ENCODE results near the gene OTOL1. TPM values are rescaled to one million over a fixed set of nuclear protein-coding genes. Genes with fewer than 3 reads are reported as not detected.

OTOL1 gene
- total and polyA plus RNA-seq, 4 donors: 1.0 TPM; not detected in 3

GRCh38 chr3:161510510-161511260, 14.1 kb downstream of the OTOL1 start:
- no peaks in the 10 kb centered on the region for H3K9me3 ChIP-seq (ENCODE audit: control insufficient read depth, insufficient read depth, low read length)
- no peak overlapping the region for H3K27ac ChIP-seq (ENCODE audit: low read depth, low read length)
- 65% methylated on average over 3 of the region's 6 CpGs for WGBS (ENCODE audit: insufficient coverage)
- DNase-seq (ENCODE audit: low read depth in 4 of 6, low spot score in 6 of 6): no peak
- no peaks in the 10 kb centered on the region for H3K4me1 ChIP-seq (ENCODE audit: control insufficient read depth, insufficient read depth, low read length)
- H3K27me3 ChIP-seq (ENCODE audit: control insufficient read depth, insufficient read depth, low read length): no peaks in the 10 kb centered on the region
- H3K4me3 ChIP-seq (ENCODE audit: low read depth, low read length): no peak overlapping the region
- no peaks in the 10 kb centered on the region for H3K36me3 ChIP-seq (ENCODE audit: control insufficient read depth, insufficient read depth, low read length)

DNA sequence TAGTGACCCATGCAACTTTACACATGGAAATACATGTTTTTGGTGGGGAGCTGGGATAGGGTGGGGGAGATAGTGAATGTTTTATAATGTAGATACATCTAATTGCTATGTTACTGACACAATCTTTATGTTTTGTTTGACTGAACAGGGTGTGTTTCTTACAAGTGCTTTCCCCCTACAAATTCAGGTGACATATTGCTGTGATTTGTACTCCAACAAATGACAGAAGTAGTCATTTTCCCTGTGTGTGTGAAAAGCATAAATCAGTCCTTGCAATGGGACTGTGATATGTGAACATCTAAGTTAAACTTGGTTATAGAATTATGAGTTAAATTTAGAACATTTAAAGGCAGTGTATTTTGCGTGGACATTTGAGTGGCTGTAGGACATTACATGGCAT, 27.3 kb downstream of the OTOL1 start:
- no peaks in the 10 kb centered on the region for H3K9me3 ChIP-seq (ENCODE audit: control insufficient read depth, insufficient read depth, low read length)
- WGBS (ENCODE audit: insufficient coverage): no CpG with 5 or more reads among the region's 1 CpG
- H3K36me3 ChIP-seq (ENCODE audit: control insufficient read depth, insufficient read depth, low read length): no peaks in the 10 kb centered on the region
- no peaks in the 10 kb centered on the region for H3K27me3 ChIP-seq (ENCODE audit: control insufficient read depth, insufficient read depth, low read length)
- H3K4me1 ChIP-seq (ENCODE audit: control insufficient read depth, insufficient read depth, low read length): no peaks in the 10 kb centered on the region
- DNase-seq (ENCODE audit: low read depth in 4 of 6, low spot score in 6 of 6): no peak
- H3K27ac ChIP-seq (ENCODE audit: low read depth, low read length): no peak overlapping the region
- H3K4me3 ChIP-seq (ENCODE audit: low read depth, low read length): no peak overlapping the region

- WGBS (ENCODE audit: insufficient coverage): 100% methylated on average over 1 of the region's 1 CpG
- DNase-seq (ENCODE audit: low read depth in 4 of 6, low spot score in 6 of 6): no peak
Observed at GRCh38 chr3:161531930-161532329, 35.3 kb downstream of the OTOL1 start.

DNA sequence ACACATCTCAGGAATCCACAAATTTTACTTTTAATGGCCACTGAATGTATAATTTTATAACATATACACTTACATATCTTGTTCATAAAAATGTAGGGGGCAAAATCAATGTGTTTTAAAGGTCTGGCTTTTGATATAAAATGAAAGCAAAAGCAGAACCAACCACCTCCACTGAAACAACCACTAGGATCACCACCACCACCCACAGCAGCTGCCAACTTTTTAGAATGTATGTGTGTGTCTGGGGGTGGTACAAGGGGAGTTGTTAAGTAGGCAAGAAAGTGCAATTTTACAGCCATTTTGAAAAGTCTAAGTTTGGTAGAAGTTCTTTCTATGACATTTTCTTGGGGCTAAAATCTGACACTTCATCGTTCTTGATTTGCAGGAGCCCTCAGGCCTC, 44.0 kb downstream of the OTOL1 start:
- no peak for DNase-seq (ENCODE audit: low read depth in 4 of 6, low spot score in 6 of 6)
- Histone ChIP-seq H3K36me3 (ENCODE audit: control insufficient read depth, insufficient read depth, low read length) (no peaks in the 10 kb centered on the region), H3K4me1 (ENCODE audit: control insufficient read depth, insufficient read depth, low read length) (no peaks in the 10 kb centered on the region), H3K4me3 (ENCODE audit: low read depth, low read length) (no peak overlapping the region), H3K9me3 (ENCODE audit: control insufficient read depth, insufficient read depth, low read length) (no peaks in the 10 kb centered on the region), H3K27me3 (ENCODE audit: control insufficient read depth, insufficient read depth, low read length) (no peaks in the 10 kb centered on the region), H3K27ac (ENCODE audit: low read depth, low read length) (no peak overlapping the region)
- WGBS (ENCODE audit: insufficient coverage): no CpG with 5 or more reads among the region's 1 CpG

More at GRCh38 chr3:161531930-161532329, 35.3 kb downstream of the OTOL1 start:
- Histone ChIP-seq H3K4me1 (ENCODE audit: control insufficient read depth, insufficient read depth, low read length) (no peaks in the 10 kb centered on the region), H3K27ac (ENCODE audit: low read depth, low read length) (no peak overlapping the region), H3K36me3 (ENCODE audit: control insufficient read depth, insufficient read depth, low read length) (no peaks in the 10 kb centered on the region), H3K9me3 (ENCODE audit: control insufficient read depth, insufficient read depth, low read length) (no peaks in the 10 kb centered on the region), H3K4me3 (ENCODE audit: low read depth, low read length) (no peak overlapping the region), H3K27me3 (ENCODE audit: control insufficient read depth, insufficient read depth, low read length) (no peaks in the 10 kb centered on the region)

DNA sequence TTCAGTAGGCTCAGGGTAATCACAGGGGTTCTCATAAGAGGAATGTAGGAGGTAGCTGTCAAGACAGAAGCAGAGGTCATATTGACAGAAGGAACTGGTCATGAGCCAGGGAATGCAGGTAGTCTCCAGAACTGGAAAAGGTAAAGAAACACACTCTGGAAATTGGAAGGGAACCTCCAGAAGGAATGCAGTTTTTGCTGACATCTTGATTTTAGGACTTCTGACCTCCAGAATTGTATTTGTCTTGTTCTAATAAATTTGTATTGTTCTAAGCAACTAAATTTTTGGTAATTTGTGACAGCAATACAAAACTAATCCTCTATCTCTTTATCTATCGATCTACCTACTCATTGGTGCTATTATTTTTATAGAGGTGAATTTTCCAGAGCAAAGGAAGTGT, 49.2 kb downstream of the OTOL1 start:
- WGBS (ENCODE audit: insufficient coverage): no CpG with 5 or more reads among the region's 1 CpG
- Histone ChIP-seq H3K36me3 (ENCODE audit: control insufficient read depth, insufficient read depth, low read length) (no peaks in the 10 kb centered on the region), H3K27me3 (ENCODE audit: control insufficient read depth, insufficient read depth, low read length) (no peaks in the 10 kb centered on the region), H3K9me3 (ENCODE audit: control insufficient read depth, insufficient read depth, low read length) (no peaks in the 10 kb centered on the region), H3K27ac (ENCODE audit: low read depth, low read length) (no peak overlapping the region), H3K4me3 (ENCODE audit: low read depth, low read length) (no peak overlapping the region), H3K4me1 (ENCODE audit: control insufficient read depth, insufficient read depth, low read length) (no peaks in the 10 kb centered on the region)
- no peak for DNase-seq (ENCODE audit: low read depth in 4 of 6, low spot score in 6 of 6)

DNA sequence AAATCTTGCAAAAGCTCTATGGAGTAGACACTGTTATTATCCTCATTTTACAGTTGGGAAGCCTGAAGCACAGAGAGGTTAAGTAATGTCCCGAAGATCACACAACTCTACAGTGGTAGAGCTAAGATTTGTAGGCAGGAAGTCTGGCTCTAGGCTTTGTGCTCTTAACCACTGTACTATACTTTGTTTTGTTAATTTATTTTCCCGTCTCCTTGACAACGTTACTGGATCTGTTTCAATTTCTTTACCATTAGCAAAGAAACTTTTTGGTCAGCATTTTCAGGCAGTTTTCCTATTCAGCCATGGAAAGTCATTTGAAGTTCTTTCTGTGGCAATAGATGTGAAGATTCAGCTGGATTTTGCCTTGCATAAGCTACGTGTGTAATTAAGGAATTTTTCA, 51.7 kb downstream of the OTOL1 start:
- DNase-seq (ENCODE audit: low read depth in 4 of 6, low spot score in 6 of 6): peak in 2 of 6 donors; percentile 65 to 78
- Histone ChIP-seq H3K27ac (ENCODE audit: low read depth, low read length) (no peak overlapping the region), H3K4me1 (ENCODE audit: control insufficient read depth, insufficient read depth, low read length) (no peaks in the 10 kb centered on the region), H3K27me3 (ENCODE audit: control insufficient read depth, insufficient read depth, low read length) (no peaks in the 10 kb centered on the region), H3K4me3 (ENCODE audit: low read depth, low read length) (no peak overlapping the region), H3K36me3 (ENCODE audit: control insufficient read depth, insufficient read depth, low read length) (no peaks in the 10 kb centered on the region), H3K9me3 (ENCODE audit: control insufficient read depth, insufficient read depth, low read length) (no peaks in the 10 kb centered on the region)
- WGBS (ENCODE audit: insufficient coverage): no CpG with 5 or more reads among the region's 4 CpGs

DNA sequence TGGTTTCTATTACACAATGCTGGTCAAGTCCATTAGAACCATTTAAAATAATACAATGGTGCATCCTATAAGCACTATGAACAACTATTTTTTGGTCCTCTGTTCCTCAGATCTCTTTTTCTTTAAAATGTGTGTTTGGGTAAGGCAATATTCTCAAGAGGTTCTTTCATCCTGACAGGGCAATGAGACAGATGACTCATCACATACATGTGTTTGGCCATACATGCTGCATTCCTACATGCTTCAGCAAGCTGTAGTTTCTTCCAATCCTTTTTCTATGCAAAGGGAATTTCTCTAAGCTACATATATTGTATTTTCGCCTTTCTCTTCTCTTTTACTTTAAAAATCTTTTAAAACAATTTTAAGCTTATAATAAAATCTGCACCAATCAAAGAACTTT, 52.7 kb downstream of the OTOL1 start:
- no peaks in the 10 kb centered on the region for H3K36me3 ChIP-seq (ENCODE audit: control insufficient read depth, insufficient read depth, low read length)
- H3K27ac ChIP-seq (ENCODE audit: low read depth, low read length): no peak overlapping the region
- no peak overlapping the region for H3K4me3 ChIP-seq (ENCODE audit: low read depth, low read length)
- WGBS (ENCODE audit: insufficient coverage): no CpG with 5 or more reads among the region's 1 CpG
- no peaks in the 10 kb centered on the region for H3K9me3 ChIP-seq (ENCODE audit: control insufficient read depth, insufficient read depth, low read length)
- no peaks in the 10 kb centered on the region for H3K4me1 ChIP-seq (ENCODE audit: control insufficient read depth, insufficient read depth, low read length)
- DNase-seq (ENCODE audit: low read depth in 4 of 6, low spot score in 6 of 6): no peak
- no peaks in the 10 kb centered on the region for H3K27me3 ChIP-seq (ENCODE audit: control insufficient read depth, insufficient read depth, low read length)

DNA sequence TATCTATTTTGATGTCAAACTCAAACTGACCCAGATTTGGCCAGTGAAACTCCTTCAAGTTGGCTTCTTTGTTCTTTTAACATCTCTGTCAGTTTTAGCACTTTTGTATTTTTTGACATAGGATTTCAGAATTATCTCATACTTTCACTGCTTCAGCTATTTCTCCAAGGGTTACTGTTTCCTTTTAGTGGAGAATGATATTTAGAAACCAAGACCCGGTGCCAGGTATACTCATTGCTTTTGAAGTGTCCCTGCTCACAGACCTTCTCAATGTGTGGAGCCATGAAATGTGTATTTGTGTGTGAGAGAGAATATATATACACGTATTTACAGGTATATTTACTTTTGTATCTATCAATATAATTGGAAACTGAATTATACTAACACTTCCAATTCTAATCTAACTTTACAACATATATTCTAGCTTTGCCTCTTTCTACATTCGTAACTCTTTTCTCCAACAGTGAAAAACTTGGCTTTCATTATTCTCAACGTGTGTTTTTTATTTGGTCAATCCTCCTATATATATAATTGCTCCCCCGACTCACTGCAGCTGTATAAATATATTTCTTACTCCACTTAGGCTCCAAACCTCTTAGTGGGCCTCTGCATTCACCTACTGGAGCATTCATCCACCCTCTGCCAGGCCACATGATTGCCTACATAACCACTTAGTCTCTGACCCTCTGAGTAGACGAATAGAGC, 54.0 kb downstream of the OTOL1 start:
- DNase-seq (ENCODE audit: low read depth in 4 of 6, low spot score in 6 of 6): no peak
- no peak overlapping the region for H3K4me3 ChIP-seq (ENCODE audit: low read depth, low read length)
- 51% methylated on average over 3 of the region's 6 CpGs for WGBS (ENCODE audit: insufficient coverage)
- no peak overlapping the region for H3K27ac ChIP-seq (ENCODE audit: low read depth, low read length)
- no peaks in the 10 kb centered on the region for H3K9me3 ChIP-seq (ENCODE audit: control insufficient read depth, insufficient read depth, low read length)
- H3K4me1 ChIP-seq (ENCODE audit: control insufficient read depth, insufficient read depth, low read length): no peaks in the 10 kb centered on the region
- no peaks in the 10 kb centered on the region for H3K27me3 ChIP-seq (ENCODE audit: control insufficient read depth, insufficient read depth, low read length)
- no peaks in the 10 kb centered on the region for H3K36me3 ChIP-seq (ENCODE audit: control insufficient read depth, insufficient read depth, low read length)

GRCh38 chr3:161551697-161552096, 55.1 kb downstream of the OTOL1 start:
- H3K27ac ChIP-seq (ENCODE audit: low read depth, low read length): no peak overlapping the region
- no CpG with 5 or more reads among the region's 1 CpG for WGBS (ENCODE audit: insufficient coverage)
- H3K36me3 ChIP-seq (ENCODE audit: control insufficient read depth, insufficient read depth, low read length): no peaks in the 10 kb centered on the region
- no peaks in the 10 kb centered on the region for H3K9me3 ChIP-seq (ENCODE audit: control insufficient read depth, insufficient read depth, low read length)
- DNase-seq (ENCODE audit: low read depth in 4 of 6, low spot score in 6 of 6): no peak
- H3K4me1 ChIP-seq (ENCODE audit: control insufficient read depth, insufficient read depth, low read length): no peaks in the 10 kb centered on the region
- H3K27me3 ChIP-seq (ENCODE audit: control insufficient read depth, insufficient read depth, low read length): no peaks in the 10 kb centered on the region
- no peak overlapping the region for H3K4me3 ChIP-seq (ENCODE audit: low read depth, low read length)
